Measurements from ENCODE around the gene ABCB11. TPM values are rescaled to one million over a fixed set of nuclear protein-coding genes. Genes with fewer than 3 reads are reported as not detected.

ABCB11 gene
- total RNA-seq, 1 donor from 2014 or later, result 0.18 TPM

GRCh38 chr2:169047256-169048250, 16.4 kb upstream of the ABCB11 start:
- Mint-ChIP-seq H3K27ac (no peak overlapping the region), H3K4me1 (no peaks in the 10 kb centered on the region), H3K27me3 (ENCODE audit: low read depth) (no peaks in the 10 kb centered on the region), H3K9me3 (peaks cover 24% of the 10 kb centered on the region), H3K36me3 (peaks cover 10% of the 10 kb centered on the region), H3K4me3 (no peak overlapping the region)
- DNase-seq (ENCODE audit: low spot score in 2 of 2, unreplicated experiment in 2 of 2), result no peak
- TF ChIP-seq CTCF (IDR thresholded peaks at IDR 0.05; ENCODE audit: unreplicated experiment), result no peak

GRCh38 chr2:169046440-169047151, 15.5 kb upstream of the ABCB11 start:
- Mint-ChIP-seq H3K27ac (no peak overlapping the region), H3K36me3 (peaks cover 10% of the 10 kb centered on the region), H3K4me1 (no peaks in the 10 kb centered on the region), H3K27me3 (ENCODE audit: low read depth) (no peaks in the 10 kb centered on the region), H3K9me3 (peaks cover 34% of the 10 kb centered on the region), H3K4me3 (no peak overlapping the region)
- DNase-seq (ENCODE audit: low spot score in 2 of 2, unreplicated experiment in 2 of 2), result no peak
- TF ChIP-seq CTCF (IDR thresholded peaks at IDR 0.05; ENCODE audit: unreplicated experiment), result no peak

GRCh38 chr2:169042856-169043255, 11.7 kb upstream of the ABCB11 start:
- TF ChIP-seq CTCF (IDR thresholded peaks at IDR 0.05; ENCODE audit: unreplicated experiment), result no peak
- Mint-ChIP-seq H3K27me3 (ENCODE audit: low read depth) (no peaks in the 10 kb centered on the region), H3K9me3 (peaks cover 35% of the 10 kb centered on the region), H3K36me3 (peaks cover 10% of the 10 kb centered on the region), H3K4me3 (no peak overlapping the region), H3K4me1 (no peaks in the 10 kb centered on the region), H3K27ac (no peak overlapping the region)
- DNase-seq (ENCODE audit: low spot score in 2 of 2, unreplicated experiment in 2 of 2), result no peak

DNA sequence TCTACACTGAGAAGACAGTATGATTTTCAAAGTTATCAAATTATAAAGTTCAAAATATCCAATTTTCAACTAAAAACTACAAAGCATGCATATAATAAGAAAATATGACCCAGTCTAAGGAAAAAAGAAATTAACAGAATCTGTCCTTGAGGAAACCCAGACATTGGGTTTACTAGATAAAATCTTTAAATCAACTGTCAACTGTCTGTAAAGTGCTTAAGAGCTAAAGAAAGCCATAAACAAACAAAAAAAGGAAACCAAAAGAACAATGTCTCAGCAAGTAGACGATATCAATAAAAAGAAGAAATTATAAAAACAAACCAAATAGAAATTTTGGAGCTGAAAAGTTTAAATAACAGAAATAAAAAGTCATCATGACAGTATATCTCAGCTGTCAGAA, 10.5 kb upstream of the ABCB11 start:
- H3K4me3 Mint-ChIP-seq, result no peak overlapping the region
- no peak for TF ChIP-seq CTCF (IDR thresholded peaks at IDR 0.05; ENCODE audit: unreplicated experiment)
- peaks cover 35% of the 10 kb centered on the region for H3K9me3 Mint-ChIP-seq
- H3K27me3 Mint-ChIP-seq (ENCODE audit: low read depth), result no peaks in the 10 kb centered on the region
- peaks cover 10% of the 10 kb centered on the region for H3K36me3 Mint-ChIP-seq
- no peak for DNase-seq (ENCODE audit: low spot score in 2 of 2, unreplicated experiment in 2 of 2)
- H3K4me1 Mint-ChIP-seq, result no peaks in the 10 kb centered on the region
- H3K27ac Mint-ChIP-seq, result no peak overlapping the region

GRCh38 chr2:169039702-169040101, 8.6 kb upstream of the ABCB11 start:
- peaks cover 24% of the 10 kb centered on the region for H3K9me3 Mint-ChIP-seq
- no peak overlapping the region for H3K4me3 Mint-ChIP-seq
- no peaks in the 10 kb centered on the region for H3K4me1 Mint-ChIP-seq
- no peak for DNase-seq (ENCODE audit: low spot score in 2 of 2, unreplicated experiment in 2 of 2)
- no peaks in the 10 kb centered on the region for H3K27me3 Mint-ChIP-seq (ENCODE audit: low read depth)
- no peak overlapping the region for H3K27ac Mint-ChIP-seq
- TF ChIP-seq CTCF (IDR thresholded peaks at IDR 0.05; ENCODE audit: unreplicated experiment), result no peak
- peaks cover 8% of the 10 kb centered on the region for H3K36me3 Mint-ChIP-seq
